HEK293 (cell line): ENCODE data around the gene ERBB4.

ENCODE experiments used
- CTCF ChIA-PET: fragments of 350-600 bp; formaldehyde crosslinking; extraction: SDS; loops from one replicate; lab custom pipeline; 2021; ENCODE audit warnings: antibody characterized with exemption; lab: Yijun Ruan, JAX
- POLR2A ChIA-PET: fragments of 300-600 bp; formaldehyde crosslinking; extraction: SDS; loops from one replicate; lab custom pipeline; 2020; ENCODE audit warnings: antibody characterized with exemption, inconsistent platforms; lab: Yijun Ruan, JAX
- H3K27ac ChIP-seq: fragments of 200-500 bp; sonication (Bioruptor generic); 2 replicates; pipeline ENCODE4 v1.5.1; 2014; ENCODE audit warnings: low read depth, low read length, control low read depth, inconsistent platforms; ENCODE audit errors: extremely low read depth
- H3K36me3 ChIP-seq, 2 experiments: fragments of 200-500 bp in 1 of 2; sonication (Bioruptor generic) in 1 of 2; 1 replicate in 1 of 2; 2 replicates in 1 of 2; pipeline ENCODE4 v1.5.1; 2014 to 2017; ENCODE audit warnings: inconsistent platforms in 2 of 2, low read length in 2 of 2; ENCODE audit not compliant: control insufficient read depth in 2 of 2, insufficient read depth in 1 of 2
- H3K4me1 ChIP-seq: fragments of 200-500 bp; sonication (Bioruptor generic); 2 replicates; pipeline ENCODE4 v1.5.1; 2014; ENCODE audit warnings: mild to moderate bottlenecking, low read length, inconsistent platforms; ENCODE audit not compliant: control insufficient read depth, insufficient read depth
- H3K4me3 ChIP-seq: 2 replicates; pipeline ENCODE4 v1.5.1; 2011; ENCODE audit warnings: low read depth, mild to moderate bottlenecking, control low read depth, low read length, moderate library complexity
- H3K9me3 ChIP-seq: fragments of 200-500 bp; sonication (Bioruptor generic); 2 replicates; pipeline ENCODE4 v1.5.1; 2014; ENCODE audit warnings: low read depth, low read length, inconsistent platforms; ENCODE audit not compliant: control insufficient read depth, insufficient read depth
- EGR2 ChIP-seq: fragments of 450-650 bp; formaldehyde crosslinking; IDR thresholded peaks from 2 replicates; pipeline ENCODE4 v1.5.1; 2016; ENCODE audit warnings: low read depth, missing biosample characterization, missing genetic modification characterization
- GLI2 ChIP-seq: fragments of 450-650 bp; formaldehyde crosslinking; IDR thresholded peaks from 2 replicates; pipeline ENCODE4; 2017; ENCODE audit warnings: missing biosample characterization, missing genetic modification characterization, low read depth, borderline replicate concordance
- GLIS2 ChIP-seq: fragments of 450-650 bp; formaldehyde crosslinking; IDR thresholded peaks from 2 replicates; pipeline ENCODE4 v1.5.1; 2016; ENCODE audit warnings: missing biosample characterization, missing genetic modification characterization
- HOXA7 ChIP-seq: sonication (generic); formaldehyde crosslinking; IDR thresholded peaks from 2 replicates; pipeline ENCODE4 v1.8.1; 2022; ENCODE audit warnings: missing genetic modification reagents, borderline replicate concordance
- HOXD13 ChIP-seq: sonication (generic); formaldehyde crosslinking; IDR thresholded peaks from 2 replicates; pipeline ENCODE4 v1.8.0; 2022; ENCODE audit warnings: missing genetic modification reagents, borderline replicate concordance
- IKZF3 ChIP-seq: fragments of 450-650 bp; IDR thresholded peaks from 2 replicates; pipeline ENCODE4 v1.5.0; 2018; ENCODE audit warnings: missing biosample characterization, mild to moderate bottlenecking, missing genetic modification characterization, moderate library complexity
- KLF1 ChIP-seq: fragments of 450-650 bp; formaldehyde crosslinking; IDR thresholded peaks from 2 replicates; pipeline ENCODE4 v1.5.1; 2016; ENCODE audit warnings: missing biosample characterization, missing genetic modification characterization
- KLF16 ChIP-seq: fragments of 450-650 bp; formaldehyde crosslinking; IDR thresholded peaks from 2 replicates; pipeline ENCODE4 v1.5.1; 2017; ENCODE audit warnings: missing biosample characterization, missing genetic modification characterization
- KLF8 ChIP-seq: fragments of 450-650 bp; formaldehyde crosslinking; IDR thresholded peaks from 2 replicates; pipeline ENCODE4 v1.5.1; 2016; ENCODE audit warnings: missing biosample characterization, missing genetic modification characterization
- MZF1 ChIP-seq: fragments of 450-650 bp; formaldehyde crosslinking; IDR thresholded peaks from 2 replicates; pipeline ENCODE4 v1.5.1; 2017; ENCODE audit warnings: missing biosample characterization, missing genetic modification characterization, borderline replicate concordance
- SALL2 ChIP-seq: fragments of 450-650 bp; formaldehyde crosslinking; IDR thresholded peaks from 2 replicates; pipeline ENCODE4 v1.5.0; 2017; ENCODE audit warnings: missing biosample characterization, mild to moderate bottlenecking, missing genetic modification characterization, borderline replicate concordance
- SCRT2 ChIP-seq: fragments of 450-650 bp; formaldehyde crosslinking; IDR thresholded peaks from 2 replicates; pipeline ENCODE4 v1.5.1; 2016; ENCODE audit warnings: missing biosample characterization, missing genetic modification characterization
- ZBTB17 ChIP-seq: fragments of 450-650 bp; formaldehyde crosslinking; IDR thresholded peaks from 2 replicates; pipeline ENCODE4 v1.5.1; 2016; ENCODE audit warnings: missing biosample characterization, missing genetic modification characterization
- ZBTB7A ChIP-seq: fragments of 450-650 bp; formaldehyde crosslinking; IDR thresholded peaks from 2 replicates; pipeline ENCODE4 v1.5.1; 2016; ENCODE audit warnings: low read depth, missing biosample characterization, missing genetic modification characterization
- ZFHX2 ChIP-seq: fragments of 450-650 bp; formaldehyde crosslinking; conservative IDR thresholded peaks from 2 replicates; pipeline ENCODE4 v1.5.1; 2016; ENCODE audit warnings: missing biosample characterization, missing genetic modification characterization
- ZNF114 ChIP-seq: fragments of 450-650 bp; formaldehyde crosslinking; IDR thresholded peaks from 2 replicates; pipeline ENCODE4 v1.5.0; 2017; ENCODE audit warnings: missing biosample characterization, missing genetic modification characterization
- ZNF18 ChIP-seq: fragments of 450-650 bp; formaldehyde crosslinking; IDR thresholded peaks from 2 replicates; pipeline ENCODE4 v1.5.1; 2016; ENCODE audit warnings: missing biosample characterization, missing genetic modification characterization
- ZNF2 ChIP-seq: fragments of 450-650 bp; formaldehyde crosslinking; IDR thresholded peaks from 2 replicates; pipeline ENCODE4 v1.5.1; 2016; ENCODE audit warnings: missing biosample characterization, missing genetic modification characterization
- ZNF24 ChIP-seq: fragments of 450-650 bp; formaldehyde crosslinking; IDR thresholded peaks from 2 replicates; pipeline ENCODE4 v1.5.1; 2016; ENCODE audit warnings: missing biosample characterization, missing genetic modification characterization
- ZNF335 ChIP-seq: fragments of 450-650 bp; formaldehyde crosslinking; conservative IDR thresholded peaks from 2 replicates; pipeline ENCODE4 v1.5.1; 2016; ENCODE audit warnings: missing biosample characterization, missing genetic modification characterization
- ZNF404 ChIP-seq: fragments of 450-650 bp; formaldehyde crosslinking; IDR thresholded peaks from 2 replicates; pipeline ENCODE4 v1.5.1; 2017; ENCODE audit warnings: missing biosample characterization, missing genetic modification characterization
- ZNF513 ChIP-seq: fragments of 450-650 bp; IDR thresholded peaks from 2 replicates; pipeline ENCODE4 v1.5.1; 2018; ENCODE audit warnings: missing biosample characterization, missing genetic modification characterization
- ZNF514 ChIP-seq: fragments of 450-650 bp; formaldehyde crosslinking; IDR thresholded peaks from 2 replicates; pipeline ENCODE4 v1.5.1; 2016; ENCODE audit warnings: missing biosample characterization, missing genetic modification characterization
- ZNF518A ChIP-seq: fragments of 450-650 bp; formaldehyde crosslinking; conservative IDR thresholded peaks from 2 replicates; pipeline ENCODE4 v1.5.1; 2016; ENCODE audit warnings: low read depth, missing biosample characterization, missing genetic modification characterization
- ZNF530 ChIP-seq: fragments of 450-650 bp; formaldehyde crosslinking; IDR thresholded peaks from 2 replicates; pipeline ENCODE4 v1.5.1; 2016; ENCODE audit warnings: low read depth, missing biosample characterization, missing genetic modification characterization
- ZNF600 ChIP-seq: fragments of 450-650 bp; formaldehyde crosslinking; IDR thresholded peaks from 2 replicates; pipeline ENCODE4 v1.5.1; 2016; ENCODE audit warnings: missing biosample characterization, missing genetic modification characterization
- ZNF610 ChIP-seq: fragments of 450-650 bp; formaldehyde crosslinking; IDR thresholded peaks from 2 replicates; pipeline ENCODE4 v1.5.1; 2016; ENCODE audit warnings: missing biosample characterization, missing genetic modification characterization, borderline replicate concordance
- ZNF776 ChIP-seq: fragments of 450-650 bp; formaldehyde crosslinking; IDR thresholded peaks from 2 replicates; pipeline ENCODE4 v1.5.0; 2017; ENCODE audit warnings: missing biosample characterization, missing genetic modification characterization, borderline replicate concordance
- ZNF785 ChIP-seq: fragments of 450-650 bp; formaldehyde crosslinking; IDR thresholded peaks from 2 replicates; pipeline ENCODE4 v1.5.1; 2016; ENCODE audit warnings: missing biosample characterization, missing genetic modification characterization
- ZSCAN18 ChIP-seq: fragments of 450-650 bp; formaldehyde crosslinking; IDR thresholded peaks from 2 replicates; pipeline ENCODE4 v1.5.1; 2016; ENCODE audit warnings: missing biosample characterization, missing genetic modification characterization

ERBB4 gene

GRCh38 chr2:212484563-212485080, 54.0 kb downstream of the ERBB4 start:
- ChIA-PET POLR2A (no interaction called here), CTCF (no interaction called here)
- Histone ChIP-seq H3K4me3 (no peak overlapping the region), H3K36me3 (no peaks in the 10 kb centered on the region), H3K9me3 (no peaks in the 10 kb centered on the region), H3K4me1 (peaks cover 30% of the 10 kb centered on the region), H3K27ac (no peak overlapping the region)
- TF ChIP-seq ZBTB7A (tag by site-specific recombination) (no peak), KLF16 (tag by site-specific recombination) (no peak), ZNF513 (tag by site-specific recombination) (no peak), ZNF2 (tag by site-specific recombination) (no peak), EGR2 (tag by site-specific recombination) (peak; percentile 88), ZNF600 (tag by site-specific recombination) (no peak), ZNF404 (no peak), ZNF530 (tag by site-specific recombination) (no peak), ZNF335 (tag by site-specific recombination) (peak; percentile 14; the same call in 1 of the 2 replicates), ZBTB17 (no peak), ZNF18 (tag by site-specific recombination) (no peak), ZSCAN18 (tag by site-specific recombination) (no peak), HOXA7 (no peak), GLIS2 (no peak), ZFHX2 (tag by site-specific recombination) (peak; percentile 91), ZNF514 (tag by site-specific recombination) (no peak), SALL2 (tag by site-specific recombination) (no peak), ZNF24 (tag by site-specific recombination) (no peak), ZNF610 (no peak), SCRT2 (tag by site-specific recombination) (no peak), ZNF776 (tag by site-specific recombination) (no peak), HOXD13 (CRISPR knock-in tag) (no peak), ZNF785 (tag by site-specific recombination) (no peak), GLI2 (tag by site-specific recombination) (no peak), KLF8 (tag by site-specific recombination) (no peak), IKZF3 (no peak), KLF1 (tag by site-specific recombination) (no peak), MZF1 (tag by site-specific recombination) (no peak), ZNF518A (no peak), ZNF114 (tag by site-specific recombination) (no peak)
